PC-3 (cell line): ENCODE measurements around the gene OSBPL2. TPM values are rescaled to one million over a fixed set of nuclear protein-coding genes. Genes with fewer than 3 reads are reported as not detected.

ENCODE experiments used
- ATAC-seq: fragments of 200-7000 bp; cut with Tn5 transposase; 2 replicates; pipeline ENCODE4 v1.9.1; 2020; ENCODE audit warnings: mild to moderate bottlenecking, moderate library complexity
- BruUV-seq: library from RNA; stranded (reverse); fragments of 400-500 nt; replicated peaks from 2 replicates; lab custom pipeline; 2021; lab: Mats Ljungman, UMichigan
- CTCF ChIA-PET: fragments of 300-600 bp; sonication (Branson Sonifier 250); formaldehyde crosslinking; loops from one replicate; lab custom pipeline; 2022; ENCODE audit warnings: antibody characterized with exemption; lab: Charles Lee
- POLR2A ChIA-PET: fragments of 300-600 bp; sonication (Branson Sonifier 250); formaldehyde crosslinking; loops from one replicate; lab custom pipeline; 2022; ENCODE audit warnings: antibody characterized with exemption; ENCODE audit not compliant: unreplicated experiment; lab: Charles Lee
- DNase-seq: peaks from one replicate; pipeline ENCODE4 v3.0.0-alpha.2; 2015
- H2AFZ ChIP-seq: fragments of 300-600 bp; sonication (generic); 2 replicates; pipeline ENCODE4 v1.6.0; 2016; ENCODE audit warnings: antibody characterized with exemption, low read length
- H3F3A ChIP-seq: fragments of 300-600 bp; sonication (generic); one replicate; pipeline ENCODE4 v1.6.0; 2017; ENCODE audit warnings: antibody characterized with exemption, low read length, control low read depth, mild to moderate bottlenecking; ENCODE audit not compliant: unreplicated experiment
- H3K27ac ChIP-seq: fragments of 300-600 bp; sonication (generic); 2 replicates; pipeline ENCODE4 v1.5.1; 2016; ENCODE audit warnings: mild to moderate bottlenecking, low read length
- H3K27me3 ChIP-seq: fragments of 300-600 bp; sonication (generic); 2 replicates; pipeline ENCODE4 v1.6.1; 2016; ENCODE audit warnings: low read length, mixed read lengths
- H3K36me3 ChIP-seq: fragments of 300-600 bp; sonication (generic); 2 replicates; pipeline ENCODE4 v1.6.1; 2016; ENCODE audit warnings: low read depth, mixed run types, low read length, mixed read lengths
- H3K4me1 ChIP-seq: fragments of 300-600 bp; sonication (generic); 2 replicates; pipeline ENCODE4 v1.5.1; 2016; ENCODE audit warnings: low read length; ENCODE audit not compliant: insufficient read depth
- H3K4me2 ChIP-seq: fragments of 300-600 bp; sonication (generic); 2 replicates; pipeline ENCODE4 v1.6.0; 2016; ENCODE audit warnings: low read length
- H3K4me3 ChIP-seq: fragments of 300-600 bp; sonication (generic); 2 replicates; pipeline ENCODE4 v1.5.1; 2016; ENCODE audit warnings: mild to moderate bottlenecking, low read length, mixed read lengths
- H3K79me2 ChIP-seq: fragments of 300-600 bp; sonication (generic); 2 replicates; pipeline ENCODE4 v1.6.1; 2017; ENCODE audit warnings: low read length, mixed read lengths
- H3K9ac ChIP-seq: fragments of 300-600 bp; sonication (generic); 2 replicates; pipeline ENCODE4 v1.6.0; 2016; ENCODE audit warnings: mild to moderate bottlenecking, low read length
- H3K9me2 ChIP-seq: fragments of 300-600 bp; sonication (generic); replicated peaks from 2 replicates; pipeline ENCODE4 v1.6.1; 2016; ENCODE audit warnings: mixed run types, low read length, mixed read lengths
- H3K9me3 ChIP-seq: fragments of 300-600 bp; sonication (generic); 2 replicates; pipeline ENCODE4 v1.6.1; 2016; ENCODE audit warnings: low read length, mixed read lengths
- H4K20me1 ChIP-seq: fragments of 300-600 bp; sonication (generic); 2 replicates; pipeline ENCODE4 v1.6.1; 2016; ENCODE audit warnings: low read length, mixed read lengths
- CTCF ChIP-seq: fragments of 300-600 bp; sonication (generic); conservative IDR thresholded peaks from 2 replicates; pipeline ENCODE4 v1.5.1; 2017; ENCODE audit warnings: antibody characterized with exemption, low read depth, mild to moderate bottlenecking, low read length
- EZH2 ChIP-seq: fragments of 300-600 bp; sonication (generic); IDR thresholded peaks from one replicate; pipeline ENCODE4 v1.6.1; 2017; ENCODE audit warnings: antibody characterized with exemption, mild to moderate bottlenecking, low read length; ENCODE audit not compliant: unreplicated experiment
- EZH2phosphoT487 ChIP-seq: fragments of 300-600 bp; sonication (generic); IDR thresholded peaks from 2 replicates; pipeline ENCODE4 v1.6.1; 2018; ENCODE audit warnings: mild to moderate bottlenecking, antibody characterized with exemption, low read length, borderline replicate concordance
- intact Hi-C: fragments of 100-400 bp; cut with micrococcal nuclease; formaldehyde crosslinking; loops from 2 replicates; pipeline ENCODE4 v1.9.0; 2023
- total RNA-seq: library from RNA; depleted of rRNA; stranded (reverse); fragments of >200 nt; gene quantifications from 2 replicates; pipeline ENCODE4 v1.2.3, GENCODE V29; 2014

OSBPL2 gene
- total RNA-seq, 1 experiment from 2014 or later, result 39.7 TPM

- Histone ChIP-seq H3K4me2 (no peak overlapping the region), H3K36me3 (peaks cover 52% of the 10 kb centered on the region), H3K9ac (no peak overlapping the region), H2AFZ (no peak overlapping the region), H3K79me2 (0 out of 2 replicates have a peak, but pooled peaks cover 6% of the 10 kb centered on the region), H3K4me1 (peaks cover 9% of the 10 kb centered on the region; the same call in 1 of the 2 replicates), H3K9me3 (no peaks in the 10 kb centered on the region), H3F3A (no peaks in the 10 kb centered on the region), H3K27me3 (no peaks in the 10 kb centered on the region), H3K4me3 (no peak overlapping the region), H3K27ac (no peak overlapping the region), H3K9me2 (no peaks in the 10 kb centered on the region), H4K20me1 (no peaks in the 10 kb centered on the region)
- CTCF ChIA-PET, result no interaction called here
- BruUV-seq, result no TSS peak
- DNase-seq (no peak), ATAC-seq (no peak)
- intact Hi-C loops, result no loop called here
- no peak for TF ChIP-seq CTCF
- no peak for TF ChIP-seq EZH2
- TF ChIP-seq EZH2phosphoT487, result no peak
- POLR2A ChIA-PET, result no interaction called here
Observed at GRCh38 chr20:62262064-62262463, 23.7 kb downstream of the OSBPL2 start.

GRCh38 chr20:62263396-62263795, 25.1 kb downstream of the OSBPL2 start:
- intact Hi-C loops, result no loop called here
- TF ChIP-seq CTCF (no peak), EZH2 (no peak), EZH2phosphoT487 (no peak)

GRCh38 chr20:62265365-62265764, 27.0 kb downstream of the OSBPL2 start:
- Histone ChIP-seq H3F3A (no peaks in the 10 kb centered on the region), H3K27me3 (no peaks in the 10 kb centered on the region), H3K9me2 (no peaks in the 10 kb centered on the region), H3K9ac (no peak overlapping the region), H3K27ac (no peak overlapping the region), H2AFZ (no peak overlapping the region), H3K4me1 (no peaks in the 10 kb centered on the region), H3K79me2 (no peaks in the 10 kb centered on the region), H3K4me3 (no peak overlapping the region), H3K36me3 (peaks cover 37% of the 10 kb centered on the region), H4K20me1 (no peaks in the 10 kb centered on the region), H3K4me2 (no peak overlapping the region), H3K9me3 (no peaks in the 10 kb centered on the region)
- intact Hi-C loops, result no loop called here
- TF ChIP-seq CTCF (no peak), EZH2phosphoT487 (no peak), EZH2 (no peak)
- ChIA-PET POLR2A (no interaction called here), CTCF (no interaction called here)
- BruUV-seq, result no TSS peak
- ATAC-seq (no peak), DNase-seq (no peak)

More at GRCh38 chr20:62263396-62263795, 25.1 kb downstream of the OSBPL2 start:
- H3K4me3 ChIP-seq, result no peak overlapping the region
- ATAC-seq (no peak), DNase-seq (no peak)
- peaks cover 3% of the 10 kb centered on the region; the same call in 1 of the 2 replicates for H3K4me1 ChIP-seq
- H3K4me2 ChIP-seq, result no peak overlapping the region
- peaks cover 48% of the 10 kb centered on the region for H3K36me3 ChIP-seq
- H3K9ac ChIP-seq, result no peak overlapping the region
- POLR2A ChIA-PET, result no interaction called here
- H4K20me1 ChIP-seq, result no peaks in the 10 kb centered on the region
- BruUV-seq, result no TSS peak
- no peaks in the 10 kb centered on the region for H3F3A ChIP-seq
- no peaks in the 10 kb centered on the region for H3K9me3 ChIP-seq
- H2AFZ ChIP-seq, result no peak overlapping the region
- H3K27me3 ChIP-seq, result no peaks in the 10 kb centered on the region
- H3K9me2 ChIP-seq, result no peaks in the 10 kb centered on the region
- H3K79me2 ChIP-seq, result 0 out of 2 replicates have a peak, but pooled peaks cover 6% of the 10 kb centered on the region
- no peak overlapping the region for H3K27ac ChIP-seq
- CTCF ChIA-PET, result no interaction called here
